Caco-2 (cell line): ENCODE measurements around the gene TOMM6. TPM values are rescaled to one million over a fixed set of nuclear protein-coding genes. Genes with fewer than 3 reads are reported as not detected.

Experiments
- BruUV-seq: library from RNA; stranded (reverse); fragments of 400-500 nt; replicated peaks from 2 replicates; lab custom pipeline; 2021; lab: Mats Ljungman, UMichigan
- CTCF ChIA-PET: fragments of 300-600 bp; sonication (Branson Sonifier 250); formaldehyde crosslinking; loops from one replicate; lab custom pipeline; 2022; ENCODE audit warnings: antibody characterized with exemption; lab: Charles Lee
- POLR2A ChIA-PET: fragments of 300-600 bp; sonication (Branson Sonifier 250); formaldehyde crosslinking; loops from one replicate; lab custom pipeline; 2022; ENCODE audit warnings: antibody characterized with exemption; lab: Charles Lee
- DNase-seq, 2 experiments: peaks; one replicate each; pipeline versions ENCODE4 v3.0.0 to v3.0.0-alpha.2; 2020 to 2022
- H3K27me3 ChIP-seq: replicated peaks from 2 replicates; pipeline ENCODE4 v1.6.0; 2011; ENCODE audit warnings: low read length; ENCODE audit not compliant: control insufficient read depth, insufficient read depth
- H3K36me3 ChIP-seq: 2 replicates; pipeline ENCODE4 v1.5.1; 2011; ENCODE audit warnings: low read length; ENCODE audit not compliant: control insufficient read depth, insufficient read depth
- H3K4me1 ChIP-seq: fragments of 250-450 bp; sonication (Bioruptor Pico); 2 replicates; pipeline ENCODE4 v1.5.1; 2020; ENCODE audit warnings: mild to moderate bottlenecking
- H3K4me3 ChIP-seq: 2 replicates; pipeline ENCODE4 v1.5.1; 2011; ENCODE audit warnings: low read depth, mild to moderate bottlenecking, control low read depth, low read length
- H3K9me3 ChIP-seq: fragments of 250-450 bp; sonication (Bioruptor Pico); 2 replicates; pipeline ENCODE4 v1.5.1; 2020; ENCODE audit warnings: mild to moderate bottlenecking, moderate library complexity
- H3K27ac Mint-ChIP-seq: one replicate; pipeline ENCODE4 v1.8.0; 2022; ENCODE audit warnings: mixed read lengths; ENCODE audit not compliant: unreplicated experiment
- H3K27me3 Mint-ChIP-seq: one replicate; pipeline ENCODE4 v1.8.0; 2022; ENCODE audit warnings: mixed read lengths; ENCODE audit not compliant: insufficient read depth, unreplicated experiment
- H3K36me3 Mint-ChIP-seq: one replicate; pipeline ENCODE4 v1.8.0; 2022; ENCODE audit warnings: mild to moderate bottlenecking, mixed read lengths; ENCODE audit not compliant: insufficient read depth, unreplicated experiment
- H3K4me1 Mint-ChIP-seq: one replicate; pipeline ENCODE4 v1.8.0; 2022; ENCODE audit warnings: low read depth, mixed read lengths; ENCODE audit not compliant: unreplicated experiment
- H3K4me3 Mint-ChIP-seq: one replicate; pipeline ENCODE4 v1.8.0; 2022; ENCODE audit warnings: mild to moderate bottlenecking, moderate library complexity, mixed read lengths; ENCODE audit not compliant: unreplicated experiment
- H3K9me3 Mint-ChIP-seq: one replicate; pipeline ENCODE4 v1.8.0; 2022; ENCODE audit warnings: mixed read lengths; ENCODE audit not compliant: unreplicated experiment
- CTCF ChIP-seq, 2 experiments: fragments of 200-600 bp in 1 of 2; IDR thresholded peaks; 1 replicate in 1 of 2; 2 replicates in 1 of 2; pipeline versions ENCODE4 v1.5.1 to v1.8.0; 2011 to 2022; ENCODE audit warnings: antibody characterized with exemption in 1 of 2, control low read depth in 1 of 2, inconsistent platforms in 1 of 2, low read depth in 1 of 2, low read length in 1 of 2, mild to moderate bottlenecking in 1 of 2, moderate library complexity in 1 of 2; ENCODE audit not compliant: insufficient read depth in 1 of 2, severe bottlenecking in 1 of 2, unreplicated experiment in 1 of 2
- intact Hi-C: fragments of 100-400 bp; cut with micrococcal nuclease; formaldehyde crosslinking; loops from one replicate; pipeline ENCODE4 v1.10.0; 2022; ENCODE audit not compliant: unreplicated experiment
- total RNA-seq: library from RNA; stranded (reverse); gene quantifications from 2 replicates; pipeline ENCODE4 v1.2.3, GENCODE V29; 2022

Gene TOMM6
- total RNA-seq, 1 experiment from 2014 or later, result 224 TPM

DNA sequence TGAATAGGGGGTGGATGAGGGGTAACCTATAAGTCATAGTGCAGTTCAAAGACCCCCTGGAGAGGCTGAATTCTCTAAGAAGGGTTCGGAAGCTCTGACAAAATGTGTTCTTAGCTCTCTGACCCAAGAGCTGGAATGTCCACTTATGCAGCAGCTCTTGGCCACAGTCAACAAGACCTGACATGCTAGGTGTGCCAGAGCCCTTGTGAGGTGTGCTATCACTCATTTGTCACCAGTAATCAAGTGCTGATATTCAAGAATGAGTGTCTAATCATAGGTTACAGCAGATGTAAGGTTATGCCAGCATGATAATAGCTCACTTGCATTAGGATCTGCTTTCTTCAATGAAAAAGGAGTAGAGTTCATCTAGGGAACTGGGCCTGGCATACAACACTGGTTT is 28.1 kb downstream of the TOMM6 start:
- H3K4me3 Mint-ChIP-seq, result no peak overlapping the region
- H3K27me3 ChIP-seq, result no peaks in the 10 kb centered on the region
- no peak overlapping the region for H3K4me3 ChIP-seq
- no peaks in the 10 kb centered on the region for H3K4me1 ChIP-seq
- H3K27me3 Mint-ChIP-seq, result no peaks in the 10 kb centered on the region
- CTCF ChIA-PET, result interaction anchor here (0.8 kb wide), 1 partner anchor 28 kb away, joined by 5 read pairs; the partner anchor contains the start of gene TOMM6
- H3K9me3 Mint-ChIP-seq, result no peaks in the 10 kb centered on the region
- BruUV-seq, result no TSS peak
- DNase-seq, result no peak
- POLR2A ChIA-PET, result no interaction called here
- intact Hi-C loops, result no loop called here
- H3K4me1 Mint-ChIP-seq, result no peaks in the 10 kb centered on the region
- TF ChIP-seq CTCF (IDR thresholded peaks at IDR 0.05; ENCODE audit: insufficient read depth in 1 of 2, low read depth in 1 of 2, low read length in 1 of 2, severe bottlenecking in 1 of 2, unreplicated experiment in 1 of 2), result no peak
- no peaks in the 10 kb centered on the region for H3K9me3 ChIP-seq
- H3K36me3 ChIP-seq, result no peaks in the 10 kb centered on the region
- no peak overlapping the region for H3K27ac Mint-ChIP-seq
- peaks cover 9% of the 10 kb centered on the region for H3K36me3 Mint-ChIP-seq

DNA sequence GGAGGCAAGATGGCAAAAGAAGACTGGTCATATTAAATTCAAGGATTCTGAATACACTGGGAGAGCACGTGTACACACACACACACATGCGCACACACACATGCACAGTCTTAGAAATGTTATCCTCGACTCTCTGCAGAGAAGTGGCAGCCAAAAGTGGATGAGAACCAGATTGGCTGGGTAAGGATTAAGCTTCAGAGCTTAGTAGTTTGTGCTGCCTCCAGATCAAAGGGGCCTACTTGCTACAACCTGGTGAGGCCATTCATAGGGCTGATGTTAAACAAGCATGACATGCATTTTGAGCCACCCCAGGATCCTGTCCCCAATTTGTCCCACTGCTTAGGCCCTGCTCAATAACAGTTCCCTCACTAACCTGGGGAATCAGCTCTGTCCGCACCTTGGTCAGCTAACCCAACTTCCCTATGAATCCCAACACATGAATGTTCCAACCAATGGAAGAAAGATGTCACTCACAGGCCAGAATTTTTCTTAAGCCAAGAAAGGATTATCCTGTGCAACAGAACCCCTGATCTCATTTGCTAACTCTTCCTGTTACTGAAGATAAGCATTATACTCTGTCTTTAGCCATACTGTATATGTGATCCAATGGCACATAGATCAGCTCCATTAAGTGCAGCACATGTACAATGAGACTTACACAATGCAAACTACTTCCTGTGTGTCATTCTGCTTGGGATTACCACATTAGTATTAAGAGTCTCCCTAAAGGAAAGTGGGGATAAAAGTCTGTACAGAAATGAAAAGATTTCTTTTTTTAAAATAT is 31.0 kb downstream of the TOMM6 start:
- Mint-ChIP-seq H3K4me1 (no peaks in the 10 kb centered on the region), H3K4me3 (no peak overlapping the region), H3K9me3 (no peaks in the 10 kb centered on the region), H3K36me3 (peaks cover 9% of the 10 kb centered on the region), H3K27ac (no peak overlapping the region), H3K27me3 (no peaks in the 10 kb centered on the region)
- no peaks in the 10 kb centered on the region for H3K36me3 ChIP-seq
- ChIA-PET POLR2A (no interaction called here), CTCF (interaction anchor here (0.8 kb wide), 1 partner anchor 225 kb away, joined by 3 read pairs; no protein-coding TSS in a partner anchor)
- DNase-seq, result no peak
- H3K4me1 ChIP-seq, result no peaks in the 10 kb centered on the region
- intact Hi-C loops, result no loop called here
- no peak for TF ChIP-seq CTCF (IDR thresholded peaks at IDR 0.05; ENCODE audit: insufficient read depth in 1 of 2, low read depth in 1 of 2, low read length in 1 of 2, severe bottlenecking in 1 of 2, unreplicated experiment in 1 of 2)
- BruUV-seq, result no TSS peak
- H3K4me3 ChIP-seq, result no peak overlapping the region
- H3K9me3 ChIP-seq, result no peaks in the 10 kb centered on the region
- H3K27me3 ChIP-seq, result no peaks in the 10 kb centered on the region

- intact Hi-C loops, result no loop called here
- POLR2A ChIA-PET, result no interaction called here
Measured at GRCh38 chr6:41821266-41821665, 33.8 kb downstream of the TOMM6 start.

More at GRCh38 chr6:41821266-41821665, 33.8 kb downstream of the TOMM6 start:
- no peaks in the 10 kb centered on the region for H3K27me3 ChIP-seq
- Mint-ChIP-seq H3K4me1 (peaks cover 8% of the 10 kb centered on the region), H3K27me3 (no peaks in the 10 kb centered on the region), H3K36me3 (peaks cover 2% of the 10 kb centered on the region), H3K9me3 (no peaks in the 10 kb centered on the region), H3K4me3 (no peak overlapping the region), H3K27ac (no peak overlapping the region)
- H3K36me3 ChIP-seq, result no peaks in the 10 kb centered on the region
- DNase-seq, result no peak
- TF ChIP-seq CTCF (IDR thresholded peaks at IDR 0.05; ENCODE audit: insufficient read depth in 1 of 2, low read depth in 1 of 2, low read length in 1 of 2, severe bottlenecking in 1 of 2, unreplicated experiment in 1 of 2), result no peak
- no peak overlapping the region for H3K4me3 ChIP-seq
- no peaks in the 10 kb centered on the region for H3K9me3 ChIP-seq
- CTCF ChIA-PET, result no interaction called here
- no TSS peak for BruUV-seq
- H3K4me1 ChIP-seq, result no peaks in the 10 kb centered on the region
